NCI-H2081 treated with DMSO at 0.1 percent for 48 hours (cell line): ENCODE data around the gene LMF2.

Experiments used
- DNase-seq: peaks from one replicate; lab custom pipeline; 2025; lab: John Stamatoyannopoulos, UW

LMF2 gene

DNA sequence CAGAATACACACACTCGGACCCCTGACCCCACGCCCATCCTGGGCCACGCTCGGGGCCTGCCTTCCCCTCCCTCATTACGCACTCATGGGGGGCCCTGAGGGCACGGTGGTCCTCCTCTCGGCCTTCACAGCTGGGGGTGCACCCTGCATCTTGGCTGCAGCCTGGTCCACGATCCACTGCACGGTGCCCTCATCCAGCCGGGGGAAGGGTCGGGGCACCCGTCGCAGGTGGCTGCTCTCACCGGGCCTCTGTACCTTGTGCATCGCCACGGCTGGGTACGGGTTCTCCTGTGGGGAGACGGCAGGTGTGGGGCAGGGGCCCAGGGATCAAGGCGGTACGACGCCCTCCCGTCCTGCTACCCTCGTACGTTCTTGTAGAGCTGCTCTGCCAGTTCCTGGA is 43.1 kb downstream of the LMF2 start:
- DNase-seq: no peak

DNA sequence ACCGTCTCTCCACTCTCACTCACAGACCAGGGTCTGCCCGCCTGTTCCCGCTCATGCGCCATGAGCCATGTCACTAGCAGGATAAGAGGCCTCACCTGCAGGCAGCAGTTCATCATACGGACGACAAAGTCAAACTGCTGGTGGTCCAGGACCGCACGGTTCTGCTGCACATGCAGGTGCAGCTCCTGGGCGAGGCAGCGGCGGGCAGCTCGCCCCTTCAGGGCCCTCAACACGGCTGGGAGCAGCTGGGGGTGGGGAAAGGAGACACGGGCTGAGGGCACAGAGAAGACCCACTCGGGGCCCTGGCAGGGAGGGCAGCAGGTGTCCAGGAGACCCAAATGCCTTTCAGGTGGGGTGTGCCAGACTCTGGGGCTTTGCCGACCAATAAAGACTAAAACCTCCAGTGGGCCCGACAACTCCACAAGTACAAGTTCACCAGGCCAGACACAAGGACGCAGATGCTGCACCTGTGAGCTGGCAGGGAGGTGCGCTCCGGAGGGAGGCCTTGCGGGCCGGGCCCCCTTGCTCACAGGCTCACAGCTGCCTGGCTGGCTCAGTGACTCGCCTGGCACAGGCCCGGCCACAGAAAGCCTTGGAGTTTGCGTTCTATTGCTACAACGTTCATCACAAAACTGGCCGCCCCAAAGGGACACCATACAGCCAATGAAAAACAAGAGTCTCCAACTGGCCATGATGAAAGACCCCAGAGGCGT is 44.2 kb downstream of the LMF2 start:
- no peak for DNase-seq

- no peak for DNase-seq
Measured at GRCh38 chr22:50461979-50462540, 45.4 kb downstream of the LMF2 start.

- no peak for DNase-seq
Measured at GRCh38 chr22:50461536-50461935, 46.0 kb downstream of the LMF2 start.

DNA sequence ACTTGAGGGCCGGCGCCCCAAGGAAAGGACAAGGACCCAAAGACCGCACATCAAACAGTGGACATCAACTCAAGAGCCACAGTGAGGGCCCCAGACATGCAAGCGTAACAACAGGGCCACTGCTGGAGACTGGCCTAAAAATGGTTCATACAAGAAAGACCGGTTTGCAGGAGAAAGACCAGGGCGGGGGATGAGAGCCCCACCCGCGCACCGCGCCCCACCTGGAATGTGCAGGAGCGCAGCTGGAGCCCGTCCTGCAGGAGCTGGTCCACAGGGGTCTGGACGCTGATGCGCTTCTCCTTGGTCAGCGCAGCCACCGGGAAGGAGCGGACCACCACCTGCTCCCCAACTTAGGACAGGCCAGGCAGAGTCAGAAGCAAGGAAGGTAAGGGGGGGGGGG is 46.6 kb downstream of the LMF2 start:
- DNase-seq: no peak

- DNase-seq: no peak
Measured at GRCh38 chr22:50459496-50460140, 47.9 kb downstream of the LMF2 start.

DNA sequence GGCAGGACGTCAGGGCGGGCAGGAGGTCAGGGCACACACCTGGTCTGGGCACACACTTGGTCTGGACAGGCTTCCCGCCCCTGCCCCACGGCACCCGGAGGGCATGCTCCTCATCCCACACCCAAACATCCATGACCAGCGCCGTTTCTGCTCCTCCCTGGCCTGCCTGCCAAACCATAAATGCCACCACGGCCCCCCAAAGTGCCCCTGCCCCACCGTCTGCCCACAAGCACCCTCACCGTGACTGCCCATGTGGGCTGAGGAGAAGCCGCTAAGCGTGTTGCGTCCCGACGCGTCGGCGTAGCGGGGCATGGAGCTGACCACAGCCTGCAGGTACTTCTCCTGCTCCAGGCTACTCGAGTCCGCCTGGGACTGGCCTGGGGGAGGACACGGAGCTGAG is 48.5 kb downstream of the LMF2 start:
- no peak for DNase-seq

DNA sequence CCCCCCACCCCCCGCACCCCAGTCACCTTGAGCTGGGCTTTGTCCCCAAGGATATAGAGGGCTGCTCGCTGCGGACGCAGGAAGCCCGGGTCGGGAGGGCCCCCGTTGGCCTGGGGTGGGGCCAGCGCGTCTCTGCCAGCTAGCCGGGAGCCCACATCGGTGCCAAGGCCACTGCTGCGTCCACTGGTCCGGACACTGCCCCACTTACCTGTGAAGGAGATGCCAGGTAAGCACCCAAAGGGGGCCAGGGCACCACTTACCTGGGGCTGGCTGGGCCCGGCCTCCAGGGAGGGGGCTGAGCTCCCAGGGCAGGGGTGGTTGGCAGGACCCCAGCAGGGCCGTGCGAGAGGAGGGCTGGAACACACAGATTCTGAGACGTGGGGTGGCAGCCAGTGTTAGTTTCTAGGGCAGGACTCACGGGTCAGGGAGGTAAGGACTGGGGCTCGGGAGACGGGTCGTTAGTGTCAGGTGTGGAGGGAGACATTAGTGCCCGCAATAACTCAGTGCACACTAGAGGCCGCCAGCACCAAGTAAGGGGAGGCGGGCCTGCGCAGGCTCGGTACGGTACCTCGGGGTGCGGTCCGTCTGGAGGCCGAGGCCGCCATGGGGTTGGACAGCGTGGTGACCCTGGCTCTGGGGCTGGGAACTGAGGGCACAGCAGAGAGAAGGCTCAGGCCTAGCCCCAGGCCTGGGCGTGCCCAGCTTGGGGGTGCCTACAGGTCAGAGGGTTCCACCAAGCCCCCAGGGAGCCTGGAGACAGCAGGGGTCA is 50.9 kb downstream of the LMF2 start:
- DNase-seq: no peak

GRCh38 chr22:50456026-50456425 is 51.5 kb downstream of the LMF2 start:
- no peak for DNase-seq

GRCh38 chr22:50455201-50455600 is 52.3 kb downstream of the LMF2 start:
- DNase-seq: no peak

GRCh38 chr22:50454556-50455075 is 52.9 kb downstream of the LMF2 start:
- DNase-seq: no peak
